ENCODE measurements around the gene DMXL2. TPM values are rescaled to one million over a fixed set of nuclear protein-coding genes. Genes with fewer than 3 reads are reported as not detected.
A peak's percentile ranks its signal among the peaks of the same experiment; 100 is the strongest.
"Not testable (repeated sequence)": the region's sequence is repeated elsewhere in the genome, so short reads cannot be mapped to it uniquely, and the experiment has no call there.

The DMXL2 gene, protein sequence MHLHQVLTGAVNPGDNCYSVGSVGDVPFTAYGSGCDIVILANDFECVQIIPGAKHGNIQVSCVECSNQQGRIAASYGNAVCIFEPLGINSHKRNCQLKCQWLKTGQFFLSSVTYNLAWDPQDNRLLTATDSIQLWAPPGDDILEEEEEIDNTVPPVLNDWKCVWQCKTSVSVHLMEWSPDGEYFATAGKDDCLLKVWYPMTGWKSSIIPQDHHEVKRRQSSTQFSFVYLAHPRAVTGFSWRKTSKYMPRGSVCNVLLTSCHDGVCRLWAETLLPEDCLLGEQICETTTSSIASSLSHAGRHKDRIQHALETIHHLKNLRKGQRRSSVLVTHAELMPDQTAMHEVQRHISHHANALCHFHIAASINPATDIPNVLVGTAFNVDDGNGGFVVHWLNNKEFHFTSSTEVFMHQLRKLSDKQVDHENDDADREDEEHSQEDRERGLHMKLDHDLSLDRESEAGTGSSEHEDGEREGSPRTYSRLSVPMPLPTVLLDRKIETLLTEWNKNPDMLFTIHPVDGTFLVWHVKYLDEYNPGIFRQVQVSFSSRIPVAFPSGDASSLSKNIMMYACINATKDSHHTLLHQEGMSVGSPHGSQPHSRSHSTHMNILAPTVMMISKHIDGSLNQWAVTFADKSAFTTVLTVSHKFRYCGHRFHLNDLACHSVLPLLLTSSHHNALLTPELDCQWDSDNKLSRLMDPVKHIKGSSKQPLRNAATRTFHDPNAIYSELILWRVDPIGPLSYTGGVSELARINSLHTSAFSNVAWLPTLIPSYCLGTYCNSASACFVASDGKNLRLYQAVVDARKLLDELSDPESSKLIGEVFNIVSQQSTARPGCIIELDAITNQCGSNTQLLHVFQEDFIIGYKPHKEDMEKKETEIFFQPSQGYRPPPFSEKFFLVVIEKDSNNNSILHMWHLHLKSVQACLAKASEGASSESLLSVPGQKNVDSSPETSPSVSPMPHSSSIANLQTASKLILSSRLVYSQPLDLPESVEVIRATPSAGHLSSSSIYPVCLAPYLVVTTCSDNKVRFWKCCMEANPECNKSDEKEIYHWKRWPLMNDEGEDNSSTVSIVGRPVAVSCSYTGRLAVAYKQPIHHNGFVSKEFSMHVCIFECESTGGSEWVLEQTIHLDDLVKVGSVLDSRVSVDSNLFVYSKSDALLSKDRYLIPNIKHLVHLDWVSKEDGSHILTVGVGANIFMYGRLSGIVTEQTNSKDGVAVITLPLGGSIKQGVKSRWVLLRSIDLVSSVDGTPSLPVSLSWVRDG (N-terminal part only)
- total RNA-seq (116 TPM), polyA plus RNA-seq (16.0 TPM)

DNA sequence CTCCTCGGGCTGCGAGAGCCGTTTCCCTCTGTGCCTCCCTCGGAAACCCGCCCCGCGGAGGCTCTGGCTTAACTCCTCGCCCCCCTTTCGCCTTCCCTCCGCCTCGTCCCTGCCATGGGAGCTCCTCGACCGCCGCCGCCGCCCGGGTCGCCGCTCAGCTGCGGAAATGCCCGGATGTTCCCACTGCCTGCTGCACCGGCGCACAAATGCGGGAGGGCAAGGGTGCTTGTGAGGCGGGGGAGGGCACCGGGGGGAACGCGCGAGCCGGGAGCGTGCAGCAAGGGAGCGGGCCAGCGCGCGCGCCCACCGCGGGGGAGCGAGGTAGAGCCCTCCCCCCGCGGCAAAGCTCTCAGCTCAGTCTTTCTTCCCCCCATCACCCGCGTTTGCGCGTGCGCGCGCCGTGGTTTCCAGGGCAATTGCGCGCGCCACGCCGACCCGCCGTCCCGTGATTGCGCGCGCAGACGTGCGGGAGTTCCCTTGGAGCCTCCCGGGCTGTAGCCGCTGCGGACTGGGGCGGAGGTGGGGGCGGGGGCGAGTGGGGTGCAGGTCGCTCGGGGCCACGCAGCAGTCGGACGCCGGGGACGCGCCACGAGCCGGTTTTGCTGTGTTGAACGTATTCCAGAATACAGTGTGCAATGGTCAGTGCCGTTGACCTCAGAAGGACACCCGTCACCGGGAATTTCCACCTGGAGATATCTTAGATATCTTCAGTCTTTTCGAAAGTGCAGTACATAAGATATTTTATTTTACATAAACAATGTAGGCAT lies at the start of gene DMXL2:
Gene DMXL2, minus strand, starts transcription at position 168 of the 767 bp plus-strand sequence. CDS start 226 bp downstream, outside the sequence.
- WGBS, result under 1% methylated on average over 83 of the region's 83 CpGs

DNA sequence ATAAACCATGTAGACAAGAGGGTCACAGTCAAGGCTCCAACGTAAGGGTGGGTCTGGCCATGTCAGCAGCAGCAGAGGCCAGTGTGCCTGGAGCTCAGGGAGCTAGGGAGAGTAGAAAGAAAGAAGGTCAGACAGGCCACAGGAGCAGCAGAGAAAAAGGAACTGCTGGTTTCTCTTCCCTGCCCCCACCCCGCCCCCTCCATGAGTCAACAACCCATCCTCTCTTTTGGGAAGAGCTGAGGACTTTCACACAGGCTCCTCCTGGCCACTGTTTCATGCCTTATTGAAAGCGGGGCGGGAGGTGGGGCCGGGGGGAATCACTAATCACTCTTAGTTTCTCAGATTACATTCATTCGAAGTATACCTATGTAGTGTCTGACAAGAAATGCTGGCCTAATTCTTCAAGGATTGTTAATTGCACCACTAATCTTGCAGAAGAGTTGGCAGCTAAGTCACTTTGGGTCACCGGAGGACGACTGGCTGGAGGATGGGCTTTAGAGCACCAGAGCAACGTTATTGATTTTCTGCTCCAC lies 49.6 kb upstream of the DMXL2 start:
- H3K27ac ChIP-seq (ENCODE audit: low read depth), result no peak overlapping the region
- H3K4me3 ChIP-seq (ENCODE audit: low read depth, low read length), result no peak overlapping the region
- WGBS, result 29% methylated on average over 9 of the region's 9 CpGs
- no peak for DNase-seq (ENCODE audit: extremely low spot score)
- no peaks in the 10 kb centered on the region for H3K36me3 ChIP-seq (ENCODE audit: insufficient read depth)
- H3K4me1 ChIP-seq (ENCODE audit: insufficient read depth), result no peaks in the 10 kb centered on the region

More for the DNA sequence above, at the start of gene DMXL2:
- Histone ChIP-seq H3K27ac (ENCODE audit: low read depth) (peak within 1 kb of the TSS; percentile 4), H3K4me3 (ENCODE audit: low read depth, low read length) (peak within 1 kb of the TSS; percentile 62), H3K36me3 (ENCODE audit: insufficient read depth) (no peaks in the 10 kb centered on the region), H3K4me1 (ENCODE audit: insufficient read depth) (no peaks in the 10 kb centered on the region)
- peak; percentile 64 for DNase-seq (ENCODE audit: extremely low spot score)

DNA sequence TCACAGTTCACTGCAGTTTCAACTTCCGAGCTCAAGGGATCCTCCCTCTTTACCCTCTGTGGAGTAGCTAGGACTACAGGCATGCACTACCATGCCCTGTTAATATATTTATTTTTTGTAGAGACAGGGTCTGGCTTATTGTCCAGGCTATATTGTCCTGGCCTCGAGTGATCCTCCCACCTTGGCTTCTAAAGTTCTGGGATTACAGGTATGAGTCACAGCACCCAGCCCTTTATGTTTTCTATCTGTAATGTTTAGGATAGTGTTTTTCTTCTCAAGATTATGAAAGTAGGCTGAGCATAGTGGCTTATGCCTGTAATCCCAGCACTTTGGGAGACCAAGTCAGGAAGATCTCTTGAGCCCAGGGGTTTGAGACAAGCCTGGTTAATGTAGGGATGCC lies 46.8 kb upstream of the DMXL2 start:
- 61% methylated on average over 2 of the region's 2 CpGs for WGBS
- no peak for DNase-seq (ENCODE audit: extremely low spot score)
- no peaks in the 10 kb centered on the region for H3K4me1 ChIP-seq (ENCODE audit: insufficient read depth)
- H3K36me3 ChIP-seq (ENCODE audit: insufficient read depth), result no peaks in the 10 kb centered on the region
- H3K4me3 ChIP-seq (ENCODE audit: low read depth, low read length), result no peak overlapping the region
- no peak overlapping the region for H3K27ac ChIP-seq (ENCODE audit: low read depth)

DNA sequence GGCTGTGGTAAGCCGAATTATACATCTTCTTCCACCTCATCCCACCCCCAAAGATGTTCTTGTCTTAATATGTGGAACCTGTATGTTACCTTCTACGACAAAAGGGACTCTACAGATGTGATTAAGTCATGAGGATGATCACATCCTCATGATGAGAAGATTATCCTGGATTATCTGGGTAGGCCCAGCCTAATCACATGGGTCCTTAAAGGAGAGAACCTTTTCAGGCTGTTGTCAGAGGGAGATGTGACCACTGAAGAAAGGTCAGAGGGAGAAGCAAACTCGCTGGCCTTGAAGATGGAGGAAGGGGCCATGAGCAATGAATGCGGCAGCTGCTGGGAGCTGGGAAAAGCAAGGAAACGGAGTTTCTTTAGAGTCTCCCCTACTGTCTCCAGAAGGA lies 45.9 kb upstream of the DMXL2 start:
- WGBS, result 75% methylated on average over 5 of the region's 5 CpGs

DNA sequence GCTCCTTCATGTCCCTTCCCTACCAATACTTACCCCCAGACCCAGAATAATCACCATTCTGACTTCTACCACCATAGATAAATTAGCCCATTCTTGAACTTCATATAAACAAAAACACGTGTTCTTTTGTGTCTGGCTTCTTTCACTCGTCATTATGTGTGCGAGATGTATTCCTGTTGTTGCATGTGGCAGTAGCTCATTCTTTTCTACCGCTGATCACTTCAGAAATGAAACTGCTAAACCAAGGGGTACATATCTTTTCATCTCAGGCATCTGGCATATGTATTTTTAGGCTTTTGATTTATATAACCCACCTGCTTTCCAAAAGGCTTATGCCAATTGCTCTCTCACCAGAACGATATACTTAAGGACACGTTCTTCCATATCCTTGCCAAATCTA lies 44.9 kb upstream of the DMXL2 start:
- no peak for DNase-seq (ENCODE audit: extremely low spot score)
- H3K27ac ChIP-seq (ENCODE audit: low read depth), result no peak overlapping the region
- 32% methylated on average over 6 of the region's 6 CpGs for WGBS

More for the DNA sequence above, 45.9 kb upstream of the DMXL2 start:
- Histone ChIP-seq H3K36me3 (ENCODE audit: insufficient read depth) (no peaks in the 10 kb centered on the region), H3K27ac (ENCODE audit: low read depth) (no peak overlapping the region), H3K4me1 (ENCODE audit: insufficient read depth) (no peaks in the 10 kb centered on the region), H3K4me3 (ENCODE audit: low read depth, low read length) (no peak overlapping the region)
- no peak for DNase-seq (ENCODE audit: extremely low spot score)

DNA sequence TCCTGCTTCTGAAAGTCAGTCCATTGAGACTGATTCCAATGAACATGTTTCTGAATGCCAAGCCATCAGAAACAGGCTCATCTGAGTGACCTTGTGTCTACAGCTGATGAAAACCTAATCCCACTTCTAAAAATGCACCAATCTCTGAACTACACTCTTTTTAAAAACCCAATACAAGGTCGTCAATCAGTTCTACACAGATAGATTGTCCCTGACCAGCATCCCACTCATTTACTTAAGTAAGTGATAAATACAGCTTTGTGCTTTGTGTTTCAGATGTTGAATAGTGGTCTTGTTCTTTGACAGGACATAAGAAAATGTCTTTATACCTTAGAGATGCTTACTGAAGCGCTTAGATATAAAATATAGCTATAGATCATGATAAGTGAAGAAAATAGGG lies 38.5 kb upstream of the DMXL2 start:
- H3K27ac ChIP-seq (ENCODE audit: low read depth), result no peak overlapping the region
- WGBS, result 87% methylated on average over 2 of the region's 2 CpGs
- DNase-seq (ENCODE audit: extremely low spot score), result no peak
- H3K4me1 ChIP-seq (ENCODE audit: insufficient read depth), result no peaks in the 10 kb centered on the region
- H3K4me3 ChIP-seq (ENCODE audit: low read depth, low read length), result no peak overlapping the region
- no peaks in the 10 kb centered on the region for H3K36me3 ChIP-seq (ENCODE audit: insufficient read depth)

More for the DNA sequence above, 44.9 kb upstream of the DMXL2 start:
- no peaks in the 10 kb centered on the region for H3K36me3 ChIP-seq (ENCODE audit: insufficient read depth)
- H3K4me3 ChIP-seq (ENCODE audit: low read depth, low read length), result no peak overlapping the region
- H3K4me1 ChIP-seq (ENCODE audit: insufficient read depth), result no peaks in the 10 kb centered on the region

DNA sequence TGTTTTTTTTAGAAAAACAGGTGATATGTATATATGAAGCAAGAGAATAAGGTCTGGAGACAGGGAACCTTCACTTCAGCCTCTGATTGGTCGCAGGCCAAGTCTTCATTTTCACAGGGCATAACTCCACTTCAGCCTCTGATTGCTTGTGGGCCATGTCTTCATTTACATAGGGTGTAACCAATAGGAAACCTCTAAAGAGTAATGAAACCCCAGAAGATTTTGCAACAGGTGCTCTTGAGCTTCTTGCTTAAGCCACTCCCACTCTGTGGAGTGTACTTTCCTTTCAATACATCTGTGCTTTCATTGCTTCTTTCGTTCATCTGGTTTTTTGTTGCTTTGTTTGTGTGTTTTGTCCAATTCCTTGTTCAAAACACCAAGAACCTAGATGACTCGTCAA lies 36.1 kb upstream of the DMXL2 start:
- Histone ChIP-seq H3K4me3 (ENCODE audit: low read depth, low read length) (no peak overlapping the region), H3K27ac (ENCODE audit: low read depth) (no peak overlapping the region), H3K4me1 (ENCODE audit: insufficient read depth) (no peaks in the 10 kb centered on the region), H3K36me3 (ENCODE audit: insufficient read depth) (no peaks in the 10 kb centered on the region)
- WGBS, result 86% methylated on average over 3 of the region's 3 CpGs
- no peak for DNase-seq (ENCODE audit: extremely low spot score)

DNA sequence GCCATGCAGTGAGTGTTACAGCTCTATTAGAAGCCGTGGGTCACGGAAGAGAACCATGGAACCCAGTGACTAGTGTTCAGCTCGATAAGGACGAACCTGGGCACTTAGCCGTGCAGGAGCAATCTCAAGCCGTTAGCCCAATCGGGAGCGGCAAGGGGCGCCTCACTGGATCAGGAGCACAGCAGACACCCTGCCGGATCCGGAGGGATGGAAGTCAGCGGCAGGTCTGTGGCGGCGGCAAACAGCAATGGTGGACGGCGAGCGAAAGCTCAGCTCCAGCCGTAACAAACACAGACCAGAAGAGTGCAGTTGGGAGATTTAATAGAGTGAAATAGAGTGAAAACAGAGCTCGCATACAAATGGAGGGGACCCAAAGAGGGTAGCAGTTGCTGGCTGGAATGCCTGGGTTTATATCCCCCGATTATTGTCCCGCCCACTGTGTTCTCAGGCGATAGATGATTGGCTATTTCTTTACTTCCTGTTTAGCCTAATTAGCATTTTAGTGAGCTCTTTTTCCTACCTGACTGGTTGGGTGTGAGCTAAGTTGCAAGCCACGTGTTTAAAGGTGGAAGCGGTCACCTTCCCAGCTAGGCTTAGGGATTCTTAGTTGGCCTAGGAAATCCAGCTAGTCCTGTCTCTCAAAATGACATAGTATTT lies 33.0 kb upstream of the DMXL2 start:
- H3K27ac ChIP-seq (ENCODE audit: low read depth); DNase-seq (ENCODE audit: extremely low spot score); H3K36me3 ChIP-seq (ENCODE audit: insufficient read depth); H3K4me1 ChIP-seq (ENCODE audit: insufficient read depth); H3K4me3 ChIP-seq (ENCODE audit: low read depth, low read length): not testable (repeated sequence)
- WGBS, result 93% methylated on average over 24 of the region's 24 CpGs

DNA sequence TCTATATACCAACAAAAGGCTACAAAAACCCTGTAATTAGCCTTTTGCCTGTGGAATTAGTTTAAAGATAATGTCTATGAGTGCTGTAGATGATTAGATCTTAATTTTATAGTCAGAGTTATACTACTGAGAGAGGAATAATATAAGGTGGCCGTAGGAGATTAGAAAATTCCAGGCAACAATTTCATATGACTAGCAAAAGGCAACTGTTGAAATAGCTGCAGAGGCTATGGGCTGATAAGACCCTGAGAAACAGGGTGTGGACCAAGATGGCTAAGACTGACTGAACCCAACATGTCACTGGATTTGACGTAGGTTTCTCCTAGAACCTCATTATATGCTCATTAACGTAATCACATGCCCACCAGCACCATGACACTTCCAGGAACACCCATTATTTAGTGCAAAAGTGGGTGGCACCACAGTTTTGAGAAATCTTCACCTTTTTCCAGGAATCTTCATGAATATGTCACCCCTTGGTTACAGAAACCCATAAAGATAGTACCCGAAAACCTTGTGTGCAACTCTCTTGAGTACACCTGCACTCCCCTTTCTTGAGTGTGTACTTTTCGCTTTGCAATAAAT lies 29.6 kb upstream of the DMXL2 start:
- H3K36me3 ChIP-seq (ENCODE audit: insufficient read depth), result no peaks in the 10 kb centered on the region
- WGBS, result 85% methylated on average over 5 of the region's 5 CpGs
- DNase-seq (ENCODE audit: extremely low spot score), result no peak
- H3K4me1 ChIP-seq (ENCODE audit: insufficient read depth), result no peaks in the 10 kb centered on the region
- H3K4me3 ChIP-seq (ENCODE audit: low read depth, low read length), result no peak overlapping the region
- no peak overlapping the region for H3K27ac ChIP-seq (ENCODE audit: low read depth)

DNA sequence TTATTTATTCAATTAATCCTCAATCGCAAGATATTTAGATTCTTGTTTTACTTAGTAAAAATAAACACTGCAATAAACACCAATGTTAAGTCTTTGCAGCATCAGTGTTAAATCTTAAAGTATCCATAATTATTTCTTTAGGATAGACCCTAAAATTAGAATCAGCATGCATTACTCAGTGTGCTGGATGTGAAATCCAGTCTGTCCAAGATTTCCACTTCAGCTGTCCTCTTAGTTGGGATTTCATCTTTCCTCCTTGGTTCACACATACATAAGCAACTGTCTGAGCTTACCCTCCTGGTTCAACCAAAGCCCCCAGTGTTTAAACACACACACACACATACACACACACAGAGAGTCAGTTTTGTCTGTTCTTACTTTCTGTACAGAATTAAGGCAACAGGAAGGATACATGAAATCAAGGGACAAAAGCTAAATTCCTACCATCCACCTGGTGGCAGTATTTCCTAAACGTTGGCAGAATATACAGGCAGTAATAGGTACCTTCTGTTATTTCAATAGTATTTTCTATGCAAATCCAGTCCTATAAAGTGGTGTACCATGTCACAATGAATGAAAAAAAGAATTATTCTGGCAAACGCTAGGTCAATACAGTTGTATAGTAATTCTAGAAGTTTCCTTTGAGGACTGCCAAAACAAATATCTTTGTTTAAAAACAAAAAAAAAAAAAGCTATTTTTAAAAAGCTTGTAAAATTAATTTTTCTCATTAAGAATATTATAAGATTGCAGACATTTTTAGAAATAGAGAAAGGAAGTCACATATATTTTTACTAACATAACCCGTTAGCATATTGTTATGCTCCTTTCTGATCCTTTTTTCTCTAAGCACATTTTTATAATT lies 27.3 kb upstream of the DMXL2 start:
- no peaks in the 10 kb centered on the region for H3K36me3 ChIP-seq (ENCODE audit: insufficient read depth)
- peak; percentile 45 for DNase-seq (ENCODE audit: extremely low spot score)
- no peaks in the 10 kb centered on the region for H3K4me1 ChIP-seq (ENCODE audit: insufficient read depth)
- H3K4me3 ChIP-seq (ENCODE audit: low read depth, low read length), result no peak overlapping the region
- 39% methylated on average over 4 of the region's 4 CpGs for WGBS
- H3K27ac ChIP-seq (ENCODE audit: low read depth), result no peak overlapping the region

DNA sequence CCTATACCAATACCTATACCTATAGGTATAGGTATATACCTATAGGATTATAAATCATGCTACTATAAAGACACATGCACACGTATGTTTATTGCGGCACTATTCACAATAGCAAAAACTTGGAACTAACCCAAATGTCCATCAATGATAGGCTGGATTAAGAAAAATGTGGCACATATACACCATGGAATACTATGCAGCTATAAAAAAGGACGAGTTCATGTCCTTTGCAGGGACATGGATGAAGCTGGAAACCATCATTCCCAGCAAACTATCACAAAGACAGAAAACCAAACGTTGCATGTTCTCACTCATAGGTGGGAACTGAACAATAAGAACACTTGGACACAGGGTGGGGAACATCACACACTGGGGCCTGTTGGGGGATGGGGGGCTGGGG lies 26.1 kb upstream of the DMXL2 start:
- H3K4me1 ChIP-seq (ENCODE audit: insufficient read depth); H3K4me3 ChIP-seq (ENCODE audit: low read depth, low read length); H3K27ac ChIP-seq (ENCODE audit: low read depth); H3K36me3 ChIP-seq (ENCODE audit: insufficient read depth); DNase-seq (ENCODE audit: extremely low spot score): not testable (repeated sequence)
- 78% methylated on average over 4 of the region's 4 CpGs for WGBS
